HG02678 (cell line): ENCODE results near the gene PAXIP1.
A peak's percentile ranks its signal among the peaks of the same experiment; 100 is the strongest.
"Not testable (repeated sequence)": the region's sequence is repeated elsewhere in the genome, so short reads cannot be mapped to it uniquely, and the experiment has no call there.

ENCODE experiments used
- ATAC-seq: cut with Tn5 transposase; IDR thresholded peaks from one replicate; pipeline ENCODE4 v1.9.1; 2021; ENCODE audit warnings: mild to moderate bottlenecking, moderate library complexity; ENCODE audit not compliant: unreplicated experiment

The PAXIP1 gene

GRCh38 chr7:155003092-155003375 lies at the start of gene PAXIP1:
Gene PAXIP1, minus strand, starts transcription at chr7:155003124. Its CDS starts 195 bp downstream, at chr7:155002929.
- ATAC-seq: peak; percentile 67

DNA sequence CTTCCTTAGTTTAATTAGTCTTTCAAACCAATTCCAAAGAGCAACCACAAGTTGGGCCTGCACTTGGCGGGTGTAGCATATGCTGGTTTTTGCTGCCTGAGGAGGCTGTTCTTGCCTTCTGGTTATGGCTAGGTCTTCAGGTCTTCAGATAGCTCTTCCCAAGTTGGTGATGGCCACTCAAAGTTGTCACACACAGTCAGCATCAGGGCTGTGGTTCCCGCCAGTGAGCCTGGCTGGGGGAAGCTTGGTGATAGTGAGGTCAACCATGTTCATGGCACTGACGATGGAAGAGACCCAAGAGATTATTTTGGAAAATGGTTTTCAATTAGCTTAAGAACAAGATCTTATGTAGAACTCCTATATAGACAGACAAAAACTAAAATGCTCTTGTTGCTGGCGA lies 48.4 kb upstream of the PAXIP1 start:
- ATAC-seq: no peak

DNA sequence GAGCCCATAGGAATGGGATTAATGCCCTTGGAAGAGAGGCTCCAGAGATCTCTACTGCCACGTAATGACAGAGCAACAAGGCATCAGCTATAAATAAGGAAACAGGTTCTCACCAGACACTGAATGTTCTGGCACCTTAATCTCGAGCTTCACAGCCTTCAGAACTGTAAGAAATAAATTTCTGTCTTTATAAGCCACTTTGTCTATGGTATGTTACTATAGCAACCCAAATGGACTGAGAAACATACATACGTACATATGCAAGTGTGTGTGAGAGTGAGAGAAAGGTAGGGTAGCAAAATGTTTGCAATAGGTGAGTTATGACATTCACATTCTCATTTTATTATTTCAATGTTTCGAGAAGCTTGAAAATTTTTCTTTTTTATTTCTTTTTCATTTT lies 45.1 kb upstream of the PAXIP1 start:
- no peak for ATAC-seq

- no peak for ATAC-seq
Observed at GRCh38 chr7:155043756-155044155, 40.8 kb upstream of the PAXIP1 start.

DNA sequence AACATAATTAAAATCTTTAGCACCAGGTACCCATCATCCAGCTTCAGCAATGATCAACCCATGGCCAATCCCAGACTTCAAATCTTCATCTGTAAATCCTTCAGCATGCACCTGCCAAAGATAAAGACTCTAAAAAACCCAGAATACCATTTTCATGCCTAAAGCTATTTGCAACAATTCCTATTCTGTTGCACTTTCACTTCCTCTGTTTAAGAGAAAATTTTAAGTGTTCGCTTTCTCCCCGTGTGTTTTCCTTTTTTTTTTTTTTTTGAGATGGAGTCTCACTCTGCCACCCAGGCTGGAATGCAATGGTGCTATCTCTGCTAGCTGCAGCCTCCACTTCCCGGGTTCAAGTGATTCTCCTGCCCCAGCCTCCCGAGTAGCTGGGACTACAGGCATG lies 35.4 kb upstream of the PAXIP1 start:
- no peak for ATAC-seq

DNA sequence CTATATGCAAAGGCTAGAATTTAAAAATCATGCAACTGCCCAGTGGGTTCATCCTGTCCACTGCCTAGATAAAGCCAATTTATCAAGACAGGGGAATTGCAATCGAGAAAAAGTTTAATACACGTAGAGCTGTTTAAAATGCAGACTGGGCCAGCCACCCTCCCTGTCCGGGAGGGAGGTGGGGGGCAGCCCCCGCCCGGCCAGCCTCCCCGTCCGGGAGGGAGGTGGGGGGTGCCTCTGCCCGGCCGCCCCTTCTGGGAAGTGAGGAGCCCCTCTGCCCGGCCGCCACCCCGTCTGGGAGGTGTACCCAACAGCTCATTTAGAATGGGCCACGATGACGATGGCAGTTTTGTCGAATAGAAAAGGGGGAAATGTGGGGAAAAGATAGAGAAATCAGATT lies 31.6 kb upstream of the PAXIP1 start:
- not testable (repeated sequence) for ATAC-seq

GRCh38 chr7:155032978-155033377 lies 30.1 kb upstream of the PAXIP1 start:
- no peak for ATAC-seq

DNA sequence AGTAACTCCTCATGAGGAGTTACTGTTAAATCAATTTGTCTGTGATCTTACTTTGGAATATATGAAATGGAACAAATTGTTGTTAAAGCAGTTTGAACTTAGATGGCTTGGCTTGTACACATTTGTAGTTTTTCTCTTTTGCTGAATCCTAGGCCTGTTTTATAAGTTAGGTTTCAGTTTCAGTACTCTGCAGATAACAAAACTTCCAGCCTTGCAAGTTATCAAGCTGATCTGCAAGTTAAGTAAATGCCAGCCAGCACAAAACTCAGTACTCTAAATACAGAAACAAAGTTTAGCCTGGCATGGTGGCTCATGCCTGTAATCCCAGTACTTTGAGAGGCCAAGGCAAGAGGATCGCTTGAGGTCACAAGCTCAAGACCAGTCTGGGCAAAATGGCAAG lies 25.0 kb upstream of the PAXIP1 start:
- ATAC-seq: no peak

DNA sequence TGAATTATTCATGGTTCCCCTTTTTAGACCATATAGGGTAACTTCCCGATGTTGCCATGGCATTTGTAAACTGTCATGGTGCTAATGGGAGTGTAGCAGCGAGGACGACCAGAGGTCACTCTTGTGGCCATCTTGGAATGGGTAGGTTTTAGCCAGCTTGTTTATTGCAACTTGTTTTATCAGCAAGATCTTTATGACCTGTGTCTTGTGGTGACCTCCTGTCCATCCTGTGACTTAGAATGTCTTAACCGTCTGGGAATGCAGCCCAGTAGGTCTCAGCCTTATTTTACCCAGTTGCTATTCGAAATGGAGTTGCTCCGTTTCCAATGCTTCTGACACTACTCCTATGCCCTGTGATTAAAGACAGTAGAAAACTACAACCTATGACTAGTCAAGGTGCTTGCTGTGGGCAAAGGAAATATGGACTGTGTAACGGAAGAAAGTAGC lies 18.8 kb upstream of the PAXIP1 start:
- ATAC-seq: no peak

DNA sequence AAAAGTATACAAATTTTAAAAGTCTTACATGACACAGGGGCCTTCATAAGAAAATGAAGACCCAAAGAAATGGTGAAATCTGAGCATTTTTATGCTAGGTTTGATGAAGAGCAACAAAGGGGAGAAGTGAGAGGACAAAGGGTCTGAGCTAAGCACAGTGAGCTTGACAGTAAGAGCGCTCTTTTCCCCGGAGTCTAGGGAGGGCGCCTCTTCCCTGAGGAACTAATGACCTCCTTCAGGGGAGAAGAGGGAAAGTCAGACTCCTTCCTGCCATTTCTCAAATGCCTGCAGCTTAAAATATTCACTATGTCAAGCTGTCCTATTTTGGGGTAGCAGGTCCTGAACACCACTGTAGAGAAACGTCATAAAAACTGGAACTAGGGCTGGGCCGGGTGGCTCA lies 18.1 kb upstream of the PAXIP1 start:
- no peak for ATAC-seq

- ATAC-seq: no peak
Observed at GRCh38 chr7:155017834-155018233, 14.9 kb upstream of the PAXIP1 start.

DNA sequence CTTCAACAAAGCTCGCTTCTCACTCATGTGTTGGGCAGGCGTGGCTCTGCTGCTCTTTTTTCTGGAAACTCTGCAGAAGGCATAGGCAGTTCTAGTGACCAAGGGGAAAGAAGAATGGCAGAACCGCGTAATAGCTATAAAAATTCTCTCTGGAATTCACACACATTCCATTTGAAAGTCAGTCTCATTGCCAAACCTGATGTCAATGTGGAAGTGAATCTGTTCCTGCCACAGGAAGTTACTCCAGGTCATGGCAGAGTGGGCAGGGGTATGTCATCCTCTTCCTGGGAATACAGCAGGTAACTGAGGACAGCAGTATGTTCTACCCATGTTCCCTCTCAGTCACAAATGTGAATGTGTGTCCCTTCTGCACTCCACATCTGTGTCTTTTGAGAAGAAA lies 8.2 kb upstream of the PAXIP1 start:
- no peak for ATAC-seq

DNA sequence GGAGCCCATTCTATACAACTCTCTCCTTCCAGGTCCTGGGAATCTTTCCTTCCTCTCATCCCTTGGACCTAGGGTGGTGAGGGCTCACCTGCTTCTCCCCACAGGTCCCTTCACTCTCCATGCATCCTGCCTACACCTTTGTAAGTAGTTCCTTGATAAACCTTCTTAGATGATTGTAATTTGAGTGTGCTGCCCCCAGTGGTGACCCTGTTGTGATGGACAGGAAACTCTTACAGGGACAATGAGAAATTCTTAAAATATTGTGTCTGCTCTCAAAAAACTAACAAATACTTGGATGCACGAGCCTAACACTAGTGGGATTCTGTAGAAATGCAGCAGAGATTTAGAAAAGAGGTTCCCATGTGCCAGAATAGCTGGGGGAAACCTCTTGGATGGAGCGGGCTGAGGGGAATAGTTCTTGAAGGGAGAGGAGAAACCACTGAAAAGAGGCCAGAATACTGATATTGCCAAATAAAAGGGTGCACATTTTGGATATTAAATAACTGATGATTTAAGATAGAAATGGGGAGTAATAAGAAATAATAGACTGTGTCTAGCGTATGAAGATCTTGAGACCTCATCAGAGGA lies 6.7 kb upstream of the PAXIP1 start:
- ATAC-seq: no peak

DNA sequence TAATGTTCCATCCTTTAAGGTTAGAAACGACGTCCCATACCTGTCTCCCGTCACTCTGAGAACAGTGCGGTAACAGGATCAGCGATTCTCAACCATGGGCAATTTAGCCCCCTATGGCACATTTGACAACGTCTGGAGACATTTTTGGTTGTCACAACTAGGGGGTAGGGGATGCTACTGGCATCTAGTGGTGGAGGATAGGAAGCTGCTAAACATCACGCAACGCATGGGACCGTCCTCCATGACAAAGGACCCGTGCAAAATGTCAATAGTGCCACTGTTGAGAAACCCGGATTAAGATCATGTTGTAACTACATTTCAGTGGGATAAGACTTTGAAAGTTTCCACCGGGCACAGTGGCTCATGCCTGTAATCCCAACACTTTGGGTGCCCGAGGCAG lies 5.0 kb upstream of the PAXIP1 start:
- no peak for ATAC-seq

DNA sequence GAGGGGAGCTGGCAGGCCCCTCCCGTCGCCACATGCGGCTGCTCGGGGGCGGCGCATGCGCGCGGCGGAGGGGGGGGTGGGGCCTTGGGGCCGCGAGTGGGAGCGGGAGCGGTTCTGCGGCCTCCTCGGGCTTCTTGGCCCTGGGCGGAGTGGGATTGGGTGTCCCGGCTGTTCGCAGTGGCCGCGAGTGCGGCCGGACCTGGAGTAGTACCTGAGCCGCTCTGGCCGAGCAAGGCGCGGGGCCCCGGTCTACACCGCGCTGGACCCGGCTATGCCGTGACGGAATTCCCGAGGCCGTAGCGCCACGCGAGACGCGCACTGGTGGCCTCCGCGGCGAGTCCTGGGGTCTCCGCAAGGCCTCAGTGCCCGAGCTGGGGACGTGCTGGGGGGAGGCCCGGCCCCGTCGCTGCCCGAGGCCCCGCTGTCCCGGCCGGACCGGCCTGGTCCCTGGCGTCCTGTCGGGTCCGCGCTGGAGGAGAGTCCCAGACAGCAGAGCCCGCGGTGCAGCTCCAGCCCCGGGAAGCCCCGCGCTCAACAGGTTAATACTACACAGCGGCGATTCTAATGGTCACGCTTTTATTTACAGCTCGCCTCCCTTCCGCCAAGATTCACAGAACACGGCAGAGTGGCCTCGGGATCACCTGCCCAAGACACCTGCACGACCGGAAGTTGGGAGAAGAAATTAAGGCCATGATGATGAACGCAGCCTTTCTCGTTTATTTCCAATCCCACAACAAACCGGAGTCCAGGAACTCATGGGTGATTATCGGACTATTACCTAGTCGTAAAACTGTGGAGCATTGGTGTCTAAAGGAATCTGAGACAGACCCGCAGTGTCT lies 671 bp upstream of the PAXIP1 start:
- ATAC-seq: peak; percentile 68

DNA sequence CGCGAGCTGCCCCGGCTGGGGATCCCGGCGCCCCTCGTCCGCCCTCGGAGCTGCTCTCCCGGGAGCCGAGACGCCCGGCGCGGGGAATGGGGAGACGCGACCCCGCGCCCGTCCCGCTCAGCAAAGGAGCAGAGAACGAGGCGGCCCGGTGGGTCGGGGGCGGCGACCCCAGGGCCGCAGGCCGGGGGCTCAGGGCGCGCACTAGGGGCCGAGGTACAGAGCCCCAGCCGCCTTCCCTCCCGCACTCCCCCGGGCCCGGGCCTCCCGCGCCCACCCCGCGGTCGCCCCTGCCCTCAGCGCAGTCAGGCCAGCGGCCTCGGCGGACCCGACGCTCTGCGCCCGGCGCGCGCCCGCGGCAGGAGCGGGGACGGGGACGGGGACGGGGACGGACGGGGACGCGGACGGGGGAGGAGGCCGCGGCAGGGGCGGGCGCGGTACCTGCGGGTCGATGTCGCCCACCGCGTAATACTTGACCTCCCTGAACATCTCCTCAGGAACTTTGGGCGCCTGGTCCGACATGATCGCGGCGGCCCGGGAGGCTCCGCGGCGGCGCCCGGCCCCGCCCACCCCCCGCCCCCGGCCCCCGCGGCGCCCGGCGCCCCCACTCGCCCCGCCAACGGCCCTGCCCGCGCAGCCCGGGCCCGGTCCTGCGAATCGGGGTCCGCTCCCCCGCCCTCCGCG lies 373 bp downstream of the PAXIP1 start:
- ATAC-seq: peak; percentile 38

DNA sequence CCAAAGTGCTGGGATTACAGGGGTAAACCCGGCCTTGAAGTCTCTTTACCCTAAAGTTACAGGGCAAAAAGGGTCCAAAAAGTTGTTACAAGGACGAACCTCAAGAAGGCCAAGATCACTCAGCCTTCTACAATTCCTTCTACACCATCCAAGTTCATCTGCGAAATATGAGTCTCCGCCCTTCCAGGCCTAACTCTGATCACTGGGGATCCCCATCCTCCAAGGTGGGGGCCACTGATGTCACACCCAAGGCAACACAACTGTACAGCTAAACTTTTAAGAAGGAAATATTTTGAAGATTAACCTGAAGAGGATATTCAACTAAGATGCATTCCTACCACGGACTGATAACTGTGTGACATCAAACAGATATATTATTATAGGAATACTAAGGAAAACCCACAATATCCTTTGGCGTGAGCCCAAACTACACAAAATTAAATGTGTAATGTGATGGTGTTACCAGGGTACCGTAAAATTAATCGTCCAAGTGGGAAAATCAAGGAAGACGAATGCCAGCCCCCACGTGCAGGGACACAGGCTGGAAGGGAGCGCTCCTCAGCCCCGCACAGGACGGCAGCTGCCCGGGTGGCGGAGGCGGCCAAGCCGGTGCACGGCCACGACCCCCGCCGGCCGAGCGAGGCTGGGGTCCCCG lies 1.0 kb downstream of the PAXIP1 start:
- peak; percentile 14 for ATAC-seq

DNA sequence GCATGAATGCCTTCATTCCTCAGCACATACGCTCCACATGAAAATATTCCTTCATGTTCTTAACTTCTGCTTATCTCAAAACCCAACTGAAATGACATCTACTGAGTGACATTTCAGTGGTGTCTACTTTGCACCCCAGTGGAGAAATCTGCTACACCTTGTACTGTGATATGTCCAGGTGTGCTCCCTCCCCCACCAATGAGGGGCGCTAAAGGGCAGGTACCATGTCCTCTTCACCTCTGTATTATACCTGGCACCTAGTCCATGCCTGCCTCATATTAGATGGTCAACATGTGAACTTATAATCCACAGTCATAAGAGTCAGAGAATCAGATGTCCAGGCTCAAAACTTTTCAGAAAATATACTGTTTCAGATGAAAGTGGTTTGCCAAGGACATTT lies 2.1 kb downstream of the PAXIP1 start:
- ATAC-seq: no peak

GRCh38 chr7:154998481-154998880 lies 4.4 kb downstream of the PAXIP1 start:
- no peak for ATAC-seq

DNA sequence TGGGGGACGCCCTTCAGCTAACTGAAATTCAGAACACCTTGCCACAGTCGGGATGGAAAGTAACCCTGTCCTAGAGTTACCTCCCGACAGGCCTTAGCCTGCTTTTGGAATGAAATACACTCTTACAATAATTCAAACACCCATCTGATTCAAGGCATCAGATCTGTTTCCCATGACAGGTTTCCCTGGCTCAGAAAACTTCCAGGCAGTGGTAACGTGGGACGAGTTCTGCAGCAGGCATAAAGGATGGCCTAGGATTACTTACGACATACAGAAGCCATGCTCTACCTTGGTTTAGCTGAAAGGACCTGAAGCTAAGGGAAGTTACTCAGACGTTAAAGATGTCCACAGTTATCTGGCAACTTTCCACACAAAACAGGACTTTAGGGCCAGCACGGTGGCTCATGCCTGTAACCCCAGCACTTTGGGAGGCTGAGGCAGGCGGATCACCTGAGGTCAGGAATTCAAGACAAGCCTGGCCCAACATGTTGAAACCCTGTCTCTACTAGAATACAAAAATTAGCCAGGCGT lies 5.0 kb downstream of the PAXIP1 start:
- ATAC-seq: no peak

DNA sequence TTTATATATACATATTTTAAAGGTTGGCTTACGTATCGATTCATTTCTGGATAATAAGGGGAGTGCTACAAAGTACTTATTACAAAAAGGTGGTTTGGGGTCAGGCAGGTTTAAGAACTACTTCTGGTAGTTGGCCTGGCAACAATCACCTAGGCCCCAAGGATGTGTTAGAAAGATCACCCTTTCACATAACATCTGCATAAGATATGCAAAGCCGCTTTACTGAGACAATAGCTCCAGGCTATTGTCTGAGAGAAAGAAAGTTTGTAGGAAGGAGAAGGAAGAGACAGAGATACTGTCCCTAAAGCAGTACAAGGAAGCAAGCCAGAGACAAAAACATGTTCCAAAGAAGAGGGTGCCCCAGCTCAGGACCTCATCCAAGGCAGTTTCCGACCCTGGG lies 6.2 kb downstream of the PAXIP1 start:
- no peak for ATAC-seq
